ENCODE data around the gene MCOLN3.

- TF ChIP-seq POLR2AphosphoS5 (IDR thresholded peaks at IDR 0.05) (no peak), CTCF (IDR thresholded peaks at IDR 0.05 in 8 of 11, conservative IDR thresholded peaks at IDR 0.05 in 3 of 11) (no peak)
Measured at GRCh38 chr1:85025940-85026339, 22.4 kb downstream of the MCOLN3 start.

All from spleen (tissue), 7 donors.